Right kidney (tissue), 1 donor: ENCODE measurements around the gene PELI3.
"Not testable (repeated sequence)": the region's sequence is repeated elsewhere in the genome, so short reads cannot be mapped to it uniquely, and the experiment has no call there.

Experiments
- DNase-seq: peaks from one replicate; pipeline ENCODE4 v3.0.0-alpha.2; 2016

Gene PELI3

GRCh38 chr11:66440940-66441282 is 25.8 kb upstream of the PELI3 start:
- DNase-seq: not testable (repeated sequence)

- DNase-seq: no peak
Measured at GRCh38 chr11:66443602-66444001, 23.1 kb upstream of the PELI3 start.

- no peak for DNase-seq
Measured at GRCh38 chr11:66447012-66447411, 19.7 kb upstream of the PELI3 start.

GRCh38 chr11:66448523-66448922 is 18.2 kb upstream of the PELI3 start:
- DNase-seq: no peak

GRCh38 chr11:66450560-66450959 is 16.1 kb upstream of the PELI3 start:
- no peak for DNase-seq

- no peak for DNase-seq
Measured at GRCh38 chr11:66451663-66452062, 15.0 kb upstream of the PELI3 start.

- no peak for DNase-seq
Measured at GRCh38 chr11:66454247-66454646, 12.5 kb upstream of the PELI3 start.

- DNase-seq: no peak
Measured at GRCh38 chr11:66454828-66455227, 11.9 kb upstream of the PELI3 start.

GRCh38 chr11:66457826-66458225 is 8.9 kb upstream of the PELI3 start:
- DNase-seq: no peak

GRCh38 chr11:66459138-66459778 is 7.4 kb upstream of the PELI3 start:
- DNase-seq: no peak

- DNase-seq: no peak
Measured at GRCh38 chr11:66462010-66462409, 4.7 kb upstream of the PELI3 start.

- no peak for DNase-seq
Measured at GRCh38 chr11:66462911-66463310, 3.8 kb upstream of the PELI3 start.

- DNase-seq: not testable (repeated sequence)
Measured at GRCh38 chr11:66464116-66464515, 2.6 kb upstream of the PELI3 start.

GRCh38 chr11:66464916-66465315 is 1.8 kb upstream of the PELI3 start:
- DNase-seq: no peak

GRCh38 chr11:66465373-66466224 is 1.1 kb upstream of the PELI3 start:
- DNase-seq: no peak

- peak; percentile 54 for DNase-seq
Measured at GRCh38 chr11:66467034-66467659, 442 bp downstream of the PELI3 start.

GRCh38 chr11:66467756-66468155 is 1.1 kb downstream of the PELI3 start:
- DNase-seq: no peak

GRCh38 chr11:66468691-66469090 is 2.0 kb downstream of the PELI3 start:
- no peak for DNase-seq

GRCh38 chr11:66469441-66469840 is 2.7 kb downstream of the PELI3 start:
- DNase-seq: no peak

- no peak for DNase-seq
Measured at GRCh38 chr11:66470015-66470414, 3.3 kb downstream of the PELI3 start.

GRCh38 chr11:66471142-66471541 is 4.4 kb downstream of the PELI3 start:
- DNase-seq: no peak

- no peak for DNase-seq
Measured at GRCh38 chr11:66472054-66472453, 5.3 kb downstream of the PELI3 start.

GRCh38 chr11:66473167-66473566 is 6.5 kb downstream of the PELI3 start:
- no peak for DNase-seq
